Astrocyte (in vitro differentiated cells and primary cell): ENCODE data around the gene DTWD2.

Source experiments
- CTCF ChIP-seq: IDR thresholded peaks from 2 replicates; pipeline ENCODE4 v1.5.1; 2011; ENCODE audit warnings: low read depth, mild to moderate bottlenecking, inconsistent platforms, low read length, moderate library complexity; ENCODE audit not compliant: insufficient read depth
- EZH2 ChIP-seq: IDR thresholded peaks from 2 replicates; pipeline ENCODE4 v1.6.1; 2012; ENCODE audit warnings: mild to moderate bottlenecking, low read length, inconsistent platforms; ENCODE audit not compliant: insufficient read depth

GRCh38 chr5:118802335-118802734 lies 186.0 kb downstream of the DTWD2 start:
- TF ChIP-seq CTCF, result no peak
- TF ChIP-seq EZH2, result no peak
